HepG2 (cell line): ENCODE measurements around the gene CCNDBP1. TPM values are rescaled to one million over a fixed set of nuclear protein-coding genes. Genes with fewer than 3 reads are reported as not detected.

Experiments used
- BRD4 ChIP-seq: sonication (generic); formaldehyde crosslinking; IDR thresholded peaks from 2 replicates; pipeline ENCODE4 v1.4.0; 2020; ENCODE audit warnings: missing genetic modification reagents
- CEBPG ChIP-seq: IDR thresholded peaks from 2 replicates; pipeline ENCODE4 v1.6.1; 2016
- FOXO1 ChIP-seq: sonication (generic); formaldehyde crosslinking; IDR thresholded peaks from 2 replicates; pipeline ENCODE4 v1.4.0; 2020; ENCODE audit warnings: missing genetic modification reagents
- GFI1 ChIP-seq: sonication (generic); formaldehyde crosslinking; IDR thresholded peaks from 2 replicates; pipeline ENCODE4 v1.5.0; 2020; ENCODE audit warnings: missing genetic modification reagents, mild to moderate bottlenecking, borderline replicate concordance
- HNRNPL ChIP-seq: fragments of 200-400 bp; formaldehyde crosslinking; IDR thresholded peaks from 2 replicates; pipeline ENCODE4 v1.6.1; 2017; ENCODE audit warnings: mild to moderate bottlenecking, low read depth, low read length
- ISX ChIP-seq: sonication (generic); formaldehyde crosslinking; conservative IDR thresholded peaks from 2 replicates; pipeline ENCODE4 v1.5.0; 2020; ENCODE audit warnings: missing genetic modification reagents
- KDM4B ChIP-seq: sonication (generic); formaldehyde crosslinking; IDR thresholded peaks from 2 replicates; pipeline ENCODE4 v1.4.0; 2020; ENCODE audit warnings: missing genetic modification reagents
- KLF15 ChIP-seq: sonication (generic); formaldehyde crosslinking; IDR thresholded peaks from 2 replicates; pipeline ENCODE4 v1.8.1; 2023; ENCODE audit warnings: borderline replicate concordance, mild to moderate bottlenecking, inconsistent platforms, missing genetic modification reagents, mixed read lengths
- MEIS2 ChIP-seq: sonication (generic); formaldehyde crosslinking; IDR thresholded peaks from 2 replicates; pipeline ENCODE4 v1.9.0; 2021; ENCODE audit warnings: mild to moderate bottlenecking, missing genetic modification reagents
- NCOR1 ChIP-seq: fragments of 200-600 bp; sonication (generic); IDR thresholded peaks from 2 replicates; pipeline ENCODE4 v1.7.0; 2017; ENCODE audit warnings: antibody characterized with exemption, low read length, borderline replicate concordance
- NFE2L2 ChIP-seq: fragments of 150-350 bp; IDR thresholded peaks from 2 replicates; pipeline ENCODE4 v1.6.1; 2014; ENCODE audit warnings: low read length
- NKX3-1 ChIP-seq: sonication (generic); formaldehyde crosslinking; IDR thresholded peaks from 2 replicates; pipeline ENCODE4 v1.5.0; 2020; ENCODE audit warnings: missing genetic modification reagents
- PAWR ChIP-seq: sonication (generic); formaldehyde crosslinking; IDR thresholded peaks from 2 replicates; pipeline ENCODE4 v1.4.0; 2020; ENCODE audit warnings: missing genetic modification reagents, mild to moderate bottlenecking, borderline replicate concordance
- SP2 ChIP-seq: sonication (generic); formaldehyde crosslinking; IDR thresholded peaks from 2 replicates; pipeline ENCODE4 v1.5.1; 2020; ENCODE audit warnings: mild to moderate bottlenecking, missing genetic modification reagents
- ZBTB38 ChIP-seq: sonication (generic); formaldehyde crosslinking; IDR thresholded peaks from 2 replicates; pipeline ENCODE4 v1.5.1; 2020; ENCODE audit warnings: mild to moderate bottlenecking, missing genetic modification reagents
- ZBTB42 ChIP-seq: sonication (generic); formaldehyde crosslinking; IDR thresholded peaks from 2 replicates; pipeline ENCODE4 v1.5.0; 2020; ENCODE audit warnings: mild to moderate bottlenecking, missing genetic modification reagents
- ZNF101 ChIP-seq: sonication (generic); formaldehyde crosslinking; IDR thresholded peaks from 2 replicates; pipeline ENCODE4 v1.4.0; 2020; ENCODE audit warnings: mild to moderate bottlenecking, low read depth, missing genetic modification reagents, borderline replicate concordance
- ZNF264 ChIP-seq: sonication (generic); formaldehyde crosslinking; IDR thresholded peaks from 2 replicates; pipeline ENCODE4 v1.4.0; 2020; ENCODE audit warnings: missing genetic modification reagents
- ZNF530 ChIP-seq: sonication (generic); formaldehyde crosslinking; IDR thresholded peaks from 2 replicates; pipeline ENCODE4 v1.5.0; 2020; ENCODE audit warnings: low read depth, mild to moderate bottlenecking, missing genetic modification reagents
- ZNF550 ChIP-seq: sonication (generic); formaldehyde crosslinking; IDR thresholded peaks from 2 replicates; pipeline ENCODE4 v1.4.0; 2020; ENCODE audit warnings: mild to moderate bottlenecking, missing genetic modification reagents, borderline replicate concordance
- ZNF776 ChIP-seq: sonication (generic); formaldehyde crosslinking; IDR thresholded peaks from 2 replicates; pipeline ENCODE4 v1.4.0; 2020; ENCODE audit warnings: mild to moderate bottlenecking, missing genetic modification reagents
- polyA plus RNA-seq, 8 experiments: library from polyadenylated mRNA; depleted of rRNA in 3 of 8; stranded (reverse) in 7 of 8; unstranded in 1 of 8; fragments of >200 nt; fragmentation: Illumina TruSeq in 4 of 8; extraction: Trizol in 4 of 8; gene quantifications; 2 replicates each; pipeline versions ENCODE4 v1.2.1 to v1.2.3, GENCODE V29; 2011 to 2016; ENCODE audit warnings: low read depth in 4 of 8, missing spikeins in 1 of 8, mixed read lengths in 1 of 8; ENCODE audit not compliant: insufficient read depth in 1 of 8
- total RNA-seq, 5 experiments: library from RNA; depleted of rRNA; stranded (reverse); fragments of >200 nt; fragmentation: Illumina TruSeq; extraction: Trizol; gene quantifications; 2 replicates each; pipeline ENCODE4 v1.2.3, GENCODE V29; 2016; ENCODE audit warnings: low read depth in 1 of 5
- TF ChIP-seq, protein P1 (sequence below): IDR thresholded peaks from 2 replicates; pipeline ENCODE4 v1.6.1; 2016; ENCODE audit warnings: control low read depth
- TF ChIP-seq, protein P2 (sequence below): sonication (generic); formaldehyde crosslinking; IDR thresholded peaks from 2 replicates; pipeline ENCODE4 v1.9.0; 2021; ENCODE audit warnings: missing genetic modification reagents, borderline replicate concordance
- TF ChIP-seq, protein P3 (sequence below): sonication (generic); formaldehyde crosslinking; IDR thresholded peaks from 2 replicates; pipeline ENCODE4 v1.8.1; 2023; ENCODE audit warnings: missing genetic modification reagents, mild to moderate bottlenecking, borderline replicate concordance
- TF ChIP-seq, protein P4 (sequence below): fragments of 450-650 bp; IDR thresholded peaks from 2 replicates; pipeline ENCODE4 v1.6.1; 2017; ENCODE audit warnings: mild to moderate bottlenecking

The CCNDBP1 gene
- total and polyA plus RNA-seq, 2 of the 13 experiments (the other 11 are each of a cell fraction or from before 2014, with no cell fraction given): 24.8 to 42.3 TPM

DNA sequence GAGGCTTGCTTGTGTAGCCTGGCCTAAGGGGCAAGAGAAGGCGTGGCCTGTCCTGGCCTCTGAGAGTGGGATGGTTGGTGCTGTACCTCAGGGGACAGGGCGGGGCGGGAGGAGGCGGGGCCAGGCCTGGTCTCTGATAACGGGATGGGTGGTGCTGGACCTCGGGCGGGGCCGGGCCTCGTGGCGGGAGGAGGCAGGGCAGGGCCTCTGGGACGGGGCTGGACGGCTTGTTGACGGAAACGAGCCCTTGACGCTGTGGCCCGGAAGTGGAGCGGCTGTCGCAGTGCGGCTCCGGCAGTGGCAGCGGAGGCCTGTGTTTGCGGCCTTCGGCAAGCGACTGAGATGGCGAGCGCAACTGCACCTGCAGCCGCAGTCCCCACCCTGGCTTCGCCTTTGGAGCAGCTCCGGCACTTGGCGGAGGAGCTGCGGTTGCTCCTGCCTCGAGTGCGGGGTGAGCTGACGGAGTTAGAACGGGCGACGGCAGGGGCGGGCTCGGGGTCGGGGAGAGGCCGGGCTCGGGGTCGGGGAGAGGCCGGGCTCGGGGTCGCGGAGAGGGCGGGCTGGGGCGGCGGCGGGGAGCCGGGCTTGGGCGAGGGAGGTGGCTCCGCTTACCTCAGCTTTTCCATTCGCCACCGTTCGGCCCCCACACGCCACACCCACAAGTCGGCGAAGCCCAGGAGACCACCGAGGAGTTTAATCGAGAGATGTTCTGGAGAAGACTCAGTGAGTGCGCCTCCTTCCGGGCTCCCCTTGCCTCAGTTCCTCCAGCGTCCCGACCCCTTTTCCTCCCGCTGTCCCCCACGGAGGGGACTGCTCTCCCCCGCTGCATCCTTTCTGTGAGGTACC is at the start of gene CCNDBP1 (continued):
- TF ChIP-seq, protein P1, sequence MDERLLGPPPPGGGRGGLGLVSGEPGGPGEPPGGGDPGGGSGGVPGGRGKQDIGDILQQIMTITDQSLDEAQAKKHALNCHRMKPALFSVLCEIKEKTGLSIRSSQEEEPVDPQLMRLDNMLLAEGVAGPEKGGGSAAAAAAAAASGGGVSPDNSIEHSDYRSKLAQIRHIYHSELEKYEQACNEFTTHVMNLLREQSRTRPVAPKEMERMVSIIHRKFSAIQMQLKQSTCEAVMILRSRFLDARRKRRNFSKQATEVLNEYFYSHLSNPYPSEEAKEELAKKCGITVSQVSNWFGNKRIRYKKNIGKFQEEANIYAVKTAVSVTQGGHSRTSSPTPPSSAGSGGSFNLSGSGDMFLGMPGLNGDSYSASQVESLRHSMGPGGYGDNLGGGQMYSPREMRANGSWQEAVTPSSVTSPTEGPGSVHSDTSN (CRISPR knock-in tag): no peak
- TF ChIP-seq ZNF530 (no peak), ZNF776 (CRISPR knock-in tag) (peak; percentile 80), ZNF101 (CRISPR knock-in tag) (no peak), SP2 (peak; percentile 38), ZBTB38 (CRISPR knock-in tag) (peak; percentile 73), FOXO1 (CRISPR knock-in tag) (peak; percentile 87), BRD4 (CRISPR knock-in tag) (no peak; the same call in 1 of the 2 replicates), PAWR (CRISPR knock-in tag) (no peak), NKX3-1 (CRISPR knock-in tag) (peak; percentile 84; the same call in 1 of the 2 replicates), KDM4B (CRISPR knock-in tag) (0 out of 2 replicates have a peak, but pooled peaks have one; percentile 81), NCOR1 (no peak), MEIS2 (peak; percentile 87), GFI1 (CRISPR knock-in tag) (no peak), NFE2L2 (no peak), ZNF264 (CRISPR knock-in tag) (0 out of 2 replicates have a peak, but pooled peaks have one; percentile 20), ZBTB42 (CRISPR knock-in tag) (no peak), CEBPG (CRISPR knock-in tag) (no peak), HNRNPL (0 out of 2 replicates have a peak, but pooled peaks have one; percentile 34), ISX (CRISPR knock-in tag) (0 out of 2 replicates have a peak, but pooled peaks have one; percentile 41), ZNF550 (no peak), KLF15 (CRISPR knock-in tag) (no peak)
- TF ChIP-seq, protein P2, sequence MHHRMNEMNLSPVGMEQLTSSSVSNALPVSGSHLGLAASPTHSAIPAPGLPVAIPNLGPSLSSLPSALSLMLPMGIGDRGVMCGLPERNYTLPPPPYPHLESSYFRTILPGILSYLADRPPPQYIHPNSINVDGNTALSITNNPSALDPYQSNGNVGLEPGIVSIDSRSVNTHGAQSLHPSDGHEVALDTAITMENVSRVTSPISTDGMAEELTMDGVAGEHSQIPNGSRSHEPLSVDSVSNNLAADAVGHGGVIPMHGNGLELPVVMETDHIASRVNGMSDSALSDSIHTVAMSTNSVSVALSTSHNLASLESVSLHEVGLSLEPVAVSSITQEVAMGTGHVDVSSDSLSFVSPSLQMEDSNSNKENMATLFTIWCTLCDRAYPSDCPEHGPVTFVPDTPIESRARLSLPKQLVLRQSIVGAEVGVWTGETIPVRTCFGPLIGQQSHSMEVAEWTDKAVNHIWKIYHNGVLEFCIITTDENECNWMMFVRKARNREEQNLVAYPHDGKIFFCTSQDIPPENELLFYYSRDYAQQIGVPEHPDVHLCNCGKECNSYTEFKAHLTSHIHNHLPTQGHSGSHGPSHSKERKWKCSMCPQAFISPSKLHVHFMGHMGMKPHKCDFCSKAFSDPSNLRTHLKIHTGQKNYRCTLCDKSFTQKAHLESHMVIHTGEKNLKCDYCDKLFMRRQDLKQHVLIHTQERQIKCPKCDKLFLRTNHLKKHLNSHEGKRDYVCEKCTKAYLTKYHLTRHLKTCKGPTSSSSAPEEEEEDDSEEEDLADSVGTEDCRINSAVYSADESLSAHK (CRISPR knock-in tag): no peak
- TF ChIP-seq, protein P3, sequence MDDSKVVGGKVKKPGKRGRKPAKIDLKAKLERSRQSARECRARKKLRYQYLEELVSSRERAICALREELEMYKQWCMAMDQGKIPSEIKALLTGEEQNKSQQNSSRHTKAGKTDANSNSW: no peak; the same call in 1 of the 2 replicates
- TF ChIP-seq, protein P4, sequence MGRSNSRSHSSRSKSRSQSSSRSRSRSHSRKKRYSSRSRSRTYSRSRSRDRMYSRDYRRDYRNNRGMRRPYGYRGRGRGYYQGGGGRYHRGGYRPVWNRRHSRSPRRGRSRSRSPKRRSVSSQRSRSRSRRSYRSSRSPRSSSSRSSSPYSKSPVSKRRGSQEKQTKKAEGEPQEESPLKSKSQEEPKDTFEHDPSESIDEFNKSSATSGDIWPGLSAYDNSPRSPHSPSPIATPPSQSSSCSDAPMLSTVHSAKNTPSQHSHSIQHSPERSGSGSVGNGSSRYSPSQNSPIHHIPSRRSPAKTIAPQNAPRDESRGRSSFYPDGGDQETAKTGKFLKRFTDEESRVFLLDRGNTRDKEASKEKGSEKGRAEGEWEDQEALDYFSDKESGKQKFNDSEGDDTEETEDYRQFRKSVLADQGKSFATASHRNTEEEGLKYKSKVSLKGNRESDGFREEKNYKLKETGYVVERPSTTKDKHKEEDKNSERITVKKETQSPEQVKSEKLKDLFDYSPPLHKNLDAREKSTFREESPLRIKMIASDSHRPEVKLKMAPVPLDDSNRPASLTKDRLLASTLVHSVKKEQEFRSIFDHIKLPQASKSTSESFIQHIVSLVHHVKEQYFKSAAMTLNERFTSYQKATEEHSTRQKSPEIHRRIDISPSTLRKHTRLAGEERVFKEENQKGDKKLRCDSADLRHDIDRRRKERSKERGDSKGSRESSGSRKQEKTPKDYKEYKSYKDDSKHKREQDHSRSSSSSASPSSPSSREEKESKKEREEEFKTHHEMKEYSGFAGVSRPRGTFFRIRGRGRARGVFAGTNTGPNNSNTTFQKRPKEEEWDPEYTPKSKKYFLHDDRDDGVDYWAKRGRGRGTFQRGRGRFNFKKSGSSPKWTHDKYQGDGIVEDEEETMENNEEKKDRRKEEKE: no peak
